Mesendoderm (in vitro differentiated cells): ENCODE measurements around the gene ZNF282.
"Not testable (repeated sequence)": the region's sequence is repeated elsewhere in the genome, so short reads cannot be mapped to it uniquely, and the experiment has no call there.

Experiments used
- DNase-seq: peaks from one replicate; pipeline ENCODE4 v3.0.0; 2013
- H2AK5ac ChIP-seq: 2 replicates; pipeline ENCODE4 v1.6.1; 2013; ENCODE audit warnings: low read length, inconsistent platforms
- H2BK120ac ChIP-seq: 2 replicates; pipeline ENCODE4 v1.6.1; 2013; ENCODE audit warnings: low read depth, mild to moderate bottlenecking, low read length, moderate library complexity, mixed read lengths
- H2BK15ac ChIP-seq: replicated peaks from 2 replicates; pipeline ENCODE4 v1.6.1; 2013; ENCODE audit warnings: low read depth, mild to moderate bottlenecking, moderate library complexity
- H2BK5ac ChIP-seq: 2 replicates; pipeline ENCODE4 v1.6.1; 2013; ENCODE audit warnings: low read length, inconsistent platforms
- H3K18ac ChIP-seq: 2 replicates; pipeline ENCODE4 v1.6.1; 2013; ENCODE audit warnings: mild to moderate bottlenecking, low read length, mixed read lengths
- H3K23ac ChIP-seq: one replicate; pipeline ENCODE4 v1.6.1; 2013; ENCODE audit warnings: low read length
- H3K27ac ChIP-seq: 2 replicates; pipeline ENCODE4 v1.5.1; 2013; ENCODE audit warnings: low read depth, mild to moderate bottlenecking, inconsistent platforms, low read length, moderate library complexity
- H3K27me3 ChIP-seq: 2 replicates; pipeline ENCODE4 v1.6.1; 2013; ENCODE audit warnings: low read length, control low read depth, mild to moderate bottlenecking, inconsistent platforms; ENCODE audit not compliant: insufficient read depth, poor library complexity
- H3K36me3 ChIP-seq: 2 replicates; pipeline ENCODE4 v1.6.1; 2013; ENCODE audit warnings: low read length, inconsistent platforms; ENCODE audit not compliant: control insufficient read depth, insufficient read depth
- H3K4ac ChIP-seq: one replicate; pipeline ENCODE4 v1.6.1; 2013; ENCODE audit warnings: low read depth, mild to moderate bottlenecking, low read length, moderate library complexity
- H3K4me1 ChIP-seq: 2 replicates; pipeline ENCODE4 v1.6.1; 2013; ENCODE audit warnings: low read depth, low read length, inconsistent platforms; ENCODE audit not compliant: control insufficient read depth
- H3K4me2 ChIP-seq: 2 replicates; pipeline ENCODE4 v1.6.1; 2013; ENCODE audit warnings: low read length
- H3K4me3 ChIP-seq: 2 replicates; pipeline ENCODE4 v1.5.1; 2013; ENCODE audit warnings: mild to moderate bottlenecking, low read length
- H3K56ac ChIP-seq: one replicate; pipeline ENCODE4 v1.6.1; 2013; ENCODE audit warnings: low read length
- H3K79me1 ChIP-seq: 2 replicates; pipeline ENCODE4 v1.6.1; 2013; ENCODE audit warnings: low read length, inconsistent platforms
- H3K79me2 ChIP-seq: 2 replicates; pipeline ENCODE4 v1.6.1; 2013; ENCODE audit warnings: mild to moderate bottlenecking, low read length; ENCODE audit not compliant: control insufficient read depth, insufficient read depth
- H3K9ac ChIP-seq: 2 replicates; pipeline ENCODE4 v1.6.1; 2013; ENCODE audit warnings: low read length, inconsistent platforms
- H4K5ac ChIP-seq: one replicate; pipeline ENCODE4 v1.6.1; 2013; ENCODE audit warnings: low read length
- H4K8ac ChIP-seq: one replicate; pipeline ENCODE4 v1.6.1; 2013; ENCODE audit warnings: low read depth, mild to moderate bottlenecking, control low read depth, low read length, moderate library complexity
- WGBS: extraction: QIAGEN DNeasy Blood & Tissue Kit; methylation state at CpG from one replicate; pipeline ENCODE4 v1.1.7; 2013; ENCODE audit warnings: low lambda C conversion rate, missing lambda C conversion rate; ENCODE audit not compliant: insufficient coverage; ENCODE audit errors: extremely low coverage; 5-methylcytosine and 5-hydroxymethylcytosine counted together

Gene ZNF282

GRCh38 chr7:149223761-149224160 is 28.4 kb downstream of the ZNF282 start:
- H2BK120ac ChIP-seq: no peak overlapping the region
- no peak overlapping the region for H3K23ac ChIP-seq
- no peak overlapping the region for H3K27ac ChIP-seq
- no peak for DNase-seq
- H3K79me2 ChIP-seq: no peaks in the 10 kb centered on the region
- no peak overlapping the region for H4K8ac ChIP-seq
- H3K79me1 ChIP-seq: no peaks in the 10 kb centered on the region
- H3K4me1 ChIP-seq: no peaks in the 10 kb centered on the region
- H3K56ac ChIP-seq: no peak overlapping the region
- H3K18ac ChIP-seq: no peak overlapping the region
- no peak overlapping the region for H3K4ac ChIP-seq
- H3K36me3 ChIP-seq: peaks cover 3% of the 10 kb centered on the region
- H4K5ac ChIP-seq: no peak overlapping the region
- H3K4me3 ChIP-seq: no peak overlapping the region
- no peak overlapping the region for H2BK15ac ChIP-seq
- no peaks in the 10 kb centered on the region for H3K27me3 ChIP-seq
- WGBS: no CpG with 5 or more reads among the region's 39 CpGs
- no peak overlapping the region for H3K9ac ChIP-seq
- no peak overlapping the region for H3K4me2 ChIP-seq
- H2BK5ac ChIP-seq: no peak overlapping the region
- H2AK5ac ChIP-seq: no peak overlapping the region

- no peak overlapping the region for H3K4me2 ChIP-seq
- no peak overlapping the region for H2AK5ac ChIP-seq
- no peak overlapping the region for H2BK120ac ChIP-seq
- DNase-seq: no peak
- peaks cover 3% of the 10 kb centered on the region for H3K36me3 ChIP-seq
- no peak overlapping the region for H2BK5ac ChIP-seq
- H4K5ac ChIP-seq: no peak overlapping the region
- H3K18ac ChIP-seq: no peak overlapping the region
- H3K4me3 ChIP-seq: no peak overlapping the region
- no peaks in the 10 kb centered on the region for H3K79me1 ChIP-seq
- H4K8ac ChIP-seq: no peak overlapping the region
- H3K56ac ChIP-seq: no peak overlapping the region
- no peak overlapping the region for H3K4ac ChIP-seq
- H3K27ac ChIP-seq: no peak overlapping the region
- H3K79me2 ChIP-seq: no peaks in the 10 kb centered on the region
- H3K27me3 ChIP-seq: no peaks in the 10 kb centered on the region
- no CpG with 5 or more reads among the region's 37 CpGs for WGBS
- H2BK15ac ChIP-seq: no peak overlapping the region
- no peak overlapping the region for H3K23ac ChIP-seq
- no peaks in the 10 kb centered on the region for H3K4me1 ChIP-seq
- no peak overlapping the region for H3K9ac ChIP-seq
These were observed 29.0 kb downstream of the ZNF282 start for GRCh38 chr7:149224352-149224751.

- no CpG with 5 or more reads among the region's 19 CpGs for WGBS
- H3K36me3 ChIP-seq: peaks cover 2% of the 10 kb centered on the region
- no peak overlapping the region for H4K8ac ChIP-seq
- H3K4me1 ChIP-seq: no peaks in the 10 kb centered on the region
- H3K9ac ChIP-seq: no peak overlapping the region
- H2BK120ac ChIP-seq: no peak overlapping the region
- H2BK15ac ChIP-seq: no peak overlapping the region
- no peaks in the 10 kb centered on the region for H3K79me2 ChIP-seq
- no peaks in the 10 kb centered on the region for H3K27me3 ChIP-seq
- H3K4me3 ChIP-seq: no peak overlapping the region
- no peak overlapping the region for H3K23ac ChIP-seq
- no peak overlapping the region for H4K5ac ChIP-seq
- H2BK5ac ChIP-seq: no peak overlapping the region
- no peak overlapping the region for H3K4ac ChIP-seq
- no peak overlapping the region for H3K4me2 ChIP-seq
- H3K18ac ChIP-seq: no peak overlapping the region
- H3K27ac ChIP-seq: no peak overlapping the region
- no peaks in the 10 kb centered on the region for H3K79me1 ChIP-seq
- H3K56ac ChIP-seq: no peak overlapping the region
- no peak overlapping the region for H2AK5ac ChIP-seq
- DNase-seq: no peak
These were observed 29.8 kb downstream of the ZNF282 start for GRCh38 chr7:149225106-149225505.

GRCh38 chr7:149225656-149226055 is 30.3 kb downstream of the ZNF282 start:
- no peak overlapping the region for H3K56ac ChIP-seq
- H4K8ac ChIP-seq: no peak overlapping the region
- no peak overlapping the region for H2BK15ac ChIP-seq
- no peak overlapping the region for H3K4me2 ChIP-seq
- H3K36me3 ChIP-seq: peaks cover 2% of the 10 kb centered on the region
- no CpG with 5 or more reads among the region's 22 CpGs for WGBS
- H3K9ac ChIP-seq: no peak overlapping the region
- no peaks in the 10 kb centered on the region for H3K4me1 ChIP-seq
- no peak overlapping the region for H2AK5ac ChIP-seq
- no peaks in the 10 kb centered on the region for H3K27me3 ChIP-seq
- no peak overlapping the region for H4K5ac ChIP-seq
- no peak overlapping the region for H3K23ac ChIP-seq
- H3K4me3 ChIP-seq: no peak overlapping the region
- no peaks in the 10 kb centered on the region for H3K79me2 ChIP-seq
- DNase-seq: no peak
- H3K79me1 ChIP-seq: no peaks in the 10 kb centered on the region
- no peak overlapping the region for H3K18ac ChIP-seq
- H2BK120ac ChIP-seq: no peak overlapping the region
- no peak overlapping the region for H3K4ac ChIP-seq
- H3K27ac ChIP-seq: no peak overlapping the region
- H2BK5ac ChIP-seq: no peak overlapping the region

- H3K4me3 ChIP-seq, H3K27ac ChIP-seq, H2BK120ac ChIP-seq, H3K4me1 ChIP-seq, DNase-seq, H3K18ac ChIP-seq, H3K4me2 ChIP-seq, H4K8ac ChIP-seq, H3K56ac ChIP-seq, H3K79me1 ChIP-seq, H3K27me3 ChIP-seq, H3K36me3 ChIP-seq, H3K79me2 ChIP-seq, H2BK15ac ChIP-seq, H3K9ac ChIP-seq, H3K23ac ChIP-seq, H2BK5ac ChIP-seq, H3K4ac ChIP-seq, H4K5ac ChIP-seq, H2AK5ac ChIP-seq: not testable (repeated sequence)
- WGBS: no CpG with 5 or more reads among the region's 17 CpGs
These were observed 31.0 kb downstream of the ZNF282 start for GRCh38 chr7:149226366-149226765.

- no peak overlapping the region for H2BK5ac ChIP-seq
- no peak overlapping the region for H3K4me2 ChIP-seq
- no peak overlapping the region for H3K56ac ChIP-seq
- no peak overlapping the region for H3K4me3 ChIP-seq
- H4K8ac ChIP-seq: no peak overlapping the region
- peaks cover 2% of the 10 kb centered on the region for H3K36me3 ChIP-seq
- H3K79me1 ChIP-seq: no peaks in the 10 kb centered on the region
- H2BK15ac ChIP-seq: no peak overlapping the region
- no CpG with 5 or more reads among the region's 6 CpGs for WGBS
- no peaks in the 10 kb centered on the region for H3K27me3 ChIP-seq
- no peak overlapping the region for H3K23ac ChIP-seq
- DNase-seq: no peak
- no peak overlapping the region for H3K18ac ChIP-seq
- H3K79me2 ChIP-seq: no peaks in the 10 kb centered on the region
- no peak overlapping the region for H4K5ac ChIP-seq
- no peak overlapping the region for H2BK120ac ChIP-seq
- no peak overlapping the region for H3K4ac ChIP-seq
- H3K4me1 ChIP-seq: no peaks in the 10 kb centered on the region
- no peak overlapping the region for H2AK5ac ChIP-seq
- no peak overlapping the region for H3K9ac ChIP-seq
- H3K27ac ChIP-seq: no peak overlapping the region
These were observed 31.6 kb downstream of the ZNF282 start for GRCh38 chr7:149226840-149227494.
